Vagina (tissue), 2 donors: ENCODE results near the gene RDH11.

Experiments used
- POLR2A ChIP-seq, 2 donors: fragments of 450-650 bp; IDR thresholded peaks; one replicate each; pipeline ENCODE4 v1.6.1; 2017; ENCODE audit warnings: antibody characterized with exemption in 2 of 2, mild to moderate bottlenecking in 2 of 2, moderate library complexity in 2 of 2
- POLR2AphosphoS5 ChIP-seq, 2 donors: sonication (generic); formaldehyde crosslinking; IDR thresholded peaks; one replicate each; pipeline ENCODE4 v1.9.0; 2017; ENCODE audit warnings: antibody characterized with exemption in 2 of 2, mild to moderate bottlenecking in 2 of 2, low read depth in 1 of 2; ENCODE audit not compliant: insufficient read depth in 1 of 2
- TF ChIP-seq, protein P1 (sequence below), 3 experiments: fragments of 450-650 bp in 2 of 3; fragments of 200-600 bp in 1 of 3; sonication (generic) in 1 of 3; IDR thresholded peaks; one replicate each; pipeline ENCODE4 v1.5.1; 2017 to 2019; ENCODE audit warnings: antibody characterized with exemption in 3 of 3, mild to moderate bottlenecking in 2 of 3, moderate library complexity in 2 of 3

- TF ChIP-seq, protein P1, sequence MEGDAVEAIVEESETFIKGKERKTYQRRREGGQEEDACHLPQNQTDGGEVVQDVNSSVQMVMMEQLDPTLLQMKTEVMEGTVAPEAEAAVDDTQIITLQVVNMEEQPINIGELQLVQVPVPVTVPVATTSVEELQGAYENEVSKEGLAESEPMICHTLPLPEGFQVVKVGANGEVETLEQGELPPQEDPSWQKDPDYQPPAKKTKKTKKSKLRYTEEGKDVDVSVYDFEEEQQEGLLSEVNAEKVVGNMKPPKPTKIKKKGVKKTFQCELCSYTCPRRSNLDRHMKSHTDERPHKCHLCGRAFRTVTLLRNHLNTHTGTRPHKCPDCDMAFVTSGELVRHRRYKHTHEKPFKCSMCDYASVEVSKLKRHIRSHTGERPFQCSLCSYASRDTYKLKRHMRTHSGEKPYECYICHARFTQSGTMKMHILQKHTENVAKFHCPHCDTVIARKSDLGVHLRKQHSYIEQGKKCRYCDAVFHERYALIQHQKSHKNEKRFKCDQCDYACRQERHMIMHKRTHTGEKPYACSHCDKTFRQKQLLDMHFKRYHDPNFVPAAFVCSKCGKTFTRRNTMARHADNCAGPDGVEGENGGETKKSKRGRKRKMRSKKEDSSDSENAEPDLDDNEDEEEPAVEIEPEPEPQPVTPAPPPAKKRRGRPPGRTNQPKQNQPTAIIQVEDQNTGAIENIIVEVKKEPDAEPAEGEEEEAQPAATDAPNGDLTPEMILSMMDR (IDR thresholded peaks at IDR 0.05): no peak
- TF ChIP-seq POLR2A (IDR thresholded peaks at IDR 0.05) (no peak), POLR2AphosphoS5 (IDR thresholded peaks at IDR 0.05; ENCODE audit: insufficient read depth in 1 of 2, low read depth in 1 of 2) (no peak)
Measured at GRCh38 chr14:67650151-67650550, 45.4 kb downstream of the RDH11 start.
